ENCODE measurements around the gene SINHCAF. TPM values are rescaled to one million over a fixed set of nuclear protein-coding genes. Genes with fewer than 3 reads are reported as not detected.

SINHCAF gene
- total and polyA plus RNA-seq, 8 donors = 9.0 to 43.1 (median 21.2) TPM

DNA sequence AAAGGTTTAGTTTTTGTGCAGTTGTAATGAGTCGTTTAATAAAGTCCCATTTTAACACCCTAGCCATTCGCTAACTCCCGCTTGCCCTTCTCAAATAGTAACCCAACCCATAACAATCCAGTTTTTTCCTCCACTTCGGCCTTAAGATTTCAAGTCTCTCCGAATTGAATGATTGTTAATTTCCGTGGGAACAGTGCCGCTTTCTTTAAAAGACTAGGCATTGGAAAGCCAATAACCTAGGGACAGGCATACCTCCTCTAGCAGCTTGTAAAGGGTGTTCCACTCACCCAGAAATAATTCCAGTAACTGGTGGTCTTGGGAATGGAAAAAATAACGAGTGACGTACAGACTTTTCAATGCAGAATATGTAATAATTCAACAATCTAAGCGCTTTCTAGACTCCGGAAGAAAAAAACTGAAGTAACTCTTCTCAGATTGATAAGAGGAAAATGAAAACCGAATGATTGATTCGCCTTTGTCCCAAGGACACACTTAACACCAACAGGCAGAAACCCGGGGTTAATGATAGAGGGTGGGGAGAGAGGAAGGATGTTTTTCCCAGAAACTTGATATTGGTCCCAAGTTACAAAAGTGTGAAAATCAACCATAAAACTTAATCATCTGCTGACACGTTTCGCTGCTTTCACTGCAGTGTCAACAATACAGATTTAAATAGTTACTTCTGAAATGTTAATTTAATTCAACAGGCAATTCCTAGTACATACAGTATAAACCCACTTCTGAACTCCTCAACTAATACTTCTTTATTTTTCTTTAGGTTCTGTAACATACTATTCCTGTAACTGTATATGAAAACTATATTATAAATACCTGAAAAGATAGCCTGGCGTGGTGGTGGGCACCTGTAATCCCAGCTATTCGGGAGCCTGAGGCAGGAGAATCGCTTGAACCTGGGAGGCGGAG, 1.0 kb upstream of the SINHCAF start:
- ATAC-seq = no peak
- WGBS, 2 donors = 19% methylated on average over 20 of the region's 20 CpGs
- peak overlapping the region in 3 of 4 donors; percentile 68 to 87 (median 79) for H3K4me3 ChIP-seq

DNA sequence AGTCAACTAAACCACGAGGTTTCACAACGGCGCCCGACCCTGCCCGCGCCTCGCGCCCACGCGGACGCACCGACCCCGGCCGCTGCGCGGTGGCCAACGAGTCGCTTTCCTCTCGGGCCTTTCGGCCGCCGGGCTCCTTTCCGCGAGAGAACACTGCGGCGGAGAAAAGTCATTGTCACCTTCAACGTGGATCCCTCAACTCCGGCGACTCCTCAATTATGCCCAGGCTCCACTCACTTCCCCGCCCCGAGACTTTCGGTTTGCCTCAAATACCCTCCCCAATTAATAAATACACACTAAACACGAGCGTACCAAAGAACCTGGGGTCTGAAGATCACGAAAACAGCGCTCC, 450 bp downstream of the SINHCAF start:
- DNase-seq (peak in 5 of 6 donors; percentile 17 to 74 (median 43)), FAIRE-seq (no peak), ATAC-seq (peak; percentile 4 to 19 (median 11))
- H3K4me1 ChIP-seq = peaks cover 0 to 24% (median 20%) of the 10 kb centered on the region in 3 donors
- TF ChIP-seq, protein P1, sequence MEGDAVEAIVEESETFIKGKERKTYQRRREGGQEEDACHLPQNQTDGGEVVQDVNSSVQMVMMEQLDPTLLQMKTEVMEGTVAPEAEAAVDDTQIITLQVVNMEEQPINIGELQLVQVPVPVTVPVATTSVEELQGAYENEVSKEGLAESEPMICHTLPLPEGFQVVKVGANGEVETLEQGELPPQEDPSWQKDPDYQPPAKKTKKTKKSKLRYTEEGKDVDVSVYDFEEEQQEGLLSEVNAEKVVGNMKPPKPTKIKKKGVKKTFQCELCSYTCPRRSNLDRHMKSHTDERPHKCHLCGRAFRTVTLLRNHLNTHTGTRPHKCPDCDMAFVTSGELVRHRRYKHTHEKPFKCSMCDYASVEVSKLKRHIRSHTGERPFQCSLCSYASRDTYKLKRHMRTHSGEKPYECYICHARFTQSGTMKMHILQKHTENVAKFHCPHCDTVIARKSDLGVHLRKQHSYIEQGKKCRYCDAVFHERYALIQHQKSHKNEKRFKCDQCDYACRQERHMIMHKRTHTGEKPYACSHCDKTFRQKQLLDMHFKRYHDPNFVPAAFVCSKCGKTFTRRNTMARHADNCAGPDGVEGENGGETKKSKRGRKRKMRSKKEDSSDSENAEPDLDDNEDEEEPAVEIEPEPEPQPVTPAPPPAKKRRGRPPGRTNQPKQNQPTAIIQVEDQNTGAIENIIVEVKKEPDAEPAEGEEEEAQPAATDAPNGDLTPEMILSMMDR (IDR thresholded peaks at IDR 0.05) = no peak
- WGBS, 2 donors = 1% methylated on average over 36 of the region's 36 CpGs
- intact Hi-C loops (cut with DNase I) = no loop called here
- no peaks in the 10 kb centered on the region for H3K36me3 ChIP-seq
- H3K27me3 ChIP-seq = no peaks in the 10 kb centered on the region
- peak overlapping the region; percentile 68 to 87 (median 78) for H3K4me3 ChIP-seq
- H3K27ac ChIP-seq = peak overlapping the region; percentile 84 to 98 (median 96)
- no peaks in the 10 kb centered on the region for H3K9me3 ChIP-seq

More for the DNA sequence above, 1.0 kb upstream of the SINHCAF start:
- H3K27me3 ChIP-seq = no peaks in the 10 kb centered on the region
- intact Hi-C loops (cut with DNase I) = no loop called here
- H3K27ac ChIP-seq = peak overlapping the region; percentile 77 to 98 (median 90)
- H3K9me3 ChIP-seq = no peaks in the 10 kb centered on the region
- TF ChIP-seq, protein P1 (IDR thresholded peaks at IDR 0.05) = no peak
- no peaks in the 10 kb centered on the region for H3K36me3 ChIP-seq
- H3K4me1 ChIP-seq = peaks cover 0 to 13% (median 11%) of the 10 kb centered on the region in 3 donors
- FAIRE-seq (no peak), DNase-seq (no peak)

DNA sequence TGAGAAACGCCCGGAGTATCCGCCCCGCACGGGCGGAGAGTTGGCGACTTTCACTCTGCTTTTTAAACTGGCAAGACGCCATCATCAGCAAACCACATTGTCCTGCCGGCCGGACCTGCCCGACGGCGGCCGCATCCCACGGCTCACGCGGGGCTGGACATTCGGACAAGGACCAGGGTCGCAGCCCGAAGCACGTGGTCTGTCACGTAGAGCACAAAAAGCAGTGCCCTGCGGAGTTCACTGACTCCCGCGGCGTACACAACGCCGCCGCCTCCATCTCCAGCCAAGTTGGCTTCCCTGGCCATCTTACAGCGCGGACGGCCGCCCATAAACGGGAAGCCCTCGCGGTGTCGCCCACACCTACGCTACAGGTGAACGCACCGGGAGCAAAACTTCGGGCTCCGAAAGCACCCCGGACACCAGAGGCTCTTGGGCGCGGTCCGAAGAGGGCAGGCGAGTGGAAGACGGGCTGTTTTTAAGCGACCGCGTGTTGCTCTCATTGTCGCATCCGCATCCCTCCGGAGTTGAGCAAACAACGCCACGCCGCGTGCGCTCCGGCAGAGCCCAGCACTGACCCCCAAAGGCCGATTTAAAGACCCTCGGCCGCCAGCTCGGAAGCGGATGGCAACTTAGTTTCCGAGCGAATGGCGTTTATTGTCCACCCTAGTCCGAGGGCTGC, 966 bp downstream of the SINHCAF start:
- H3K4me3 ChIP-seq = peak overlapping the region; percentile 68 to 87 (median 78)
- TF ChIP-seq, protein P1 (IDR thresholded peaks at IDR 0.05) = no peak
- H3K27ac ChIP-seq = peak overlapping the region; percentile 84 to 98 (median 96)
- no peaks in the 10 kb centered on the region for H3K27me3 ChIP-seq
- peaks cover 0 to 28% (median 22%) of the 10 kb centered on the region in 3 donors for H3K4me1 ChIP-seq
- no peaks in the 10 kb centered on the region for H3K9me3 ChIP-seq
- intact Hi-C loops (cut with DNase I) = no loop called here
- no peaks in the 10 kb centered on the region for H3K36me3 ChIP-seq
- WGBS, 2 donors = 0% methylated on average over 69 of the region's 69 CpGs
- no peak for FAIRE-seq
- ATAC-seq = peak; percentile 30 to 52 (median 46)
- peak; percentile 44 to 84 (median 62) for DNase-seq

DNA sequence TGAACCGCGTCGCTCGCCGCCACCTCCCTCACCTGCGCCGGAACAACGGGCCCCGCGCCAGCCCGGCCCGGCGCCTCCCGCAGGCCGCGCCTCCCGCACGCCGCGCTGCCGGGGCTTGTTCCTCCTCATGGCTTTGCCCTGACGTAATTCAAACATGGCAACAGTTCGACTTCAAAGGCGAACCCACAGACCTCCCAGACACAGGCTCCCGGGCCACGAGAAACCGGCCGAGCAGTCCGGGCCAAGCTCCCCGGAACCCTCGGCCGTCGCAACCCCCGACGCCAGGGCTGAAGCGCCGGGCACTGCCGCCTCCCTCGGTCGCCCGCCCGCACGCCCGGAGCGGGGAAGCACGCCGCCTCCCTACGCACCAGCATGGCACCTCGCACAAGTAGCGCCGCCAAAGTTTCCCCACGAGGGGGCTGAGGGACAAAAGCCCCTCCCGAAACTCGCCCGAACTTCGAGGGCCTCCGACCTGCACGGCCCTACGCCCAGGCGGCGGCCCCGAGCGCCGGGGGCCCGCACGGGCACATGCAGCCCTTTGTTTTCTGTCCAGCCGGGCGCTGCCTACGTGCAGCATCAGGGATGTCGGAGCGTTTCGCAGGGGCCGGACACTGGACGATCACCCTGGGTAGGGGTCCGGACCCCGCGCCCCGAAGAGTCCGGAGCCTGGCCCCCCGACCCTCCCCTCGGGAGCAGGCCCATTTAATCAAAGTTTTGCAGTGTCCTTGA, 1.7 kb downstream of the SINHCAF start:
- H3K36me3 ChIP-seq = no peaks in the 10 kb centered on the region
- no peaks in the 10 kb centered on the region for H3K9me3 ChIP-seq
- H3K27ac ChIP-seq = peak overlapping the region; percentile 84 to 98 (median 96)
- TF ChIP-seq, protein P1 (IDR thresholded peaks at IDR 0.05) = no peak
- DNase-seq (peak; percentile 78 to 91 (median 84)), ATAC-seq (peak; percentile 43 to 73 (median 64)), FAIRE-seq (no peak)
- H3K4me1 ChIP-seq = peaks cover 0 to 28% (median 22%) of the 10 kb centered on the region in 3 donors
- no peaks in the 10 kb centered on the region for H3K27me3 ChIP-seq
- peak overlapping the region; percentile 68 to 87 (median 78) for H3K4me3 ChIP-seq
- intact Hi-C loops (cut with DNase I) = no loop called here
- 0% methylated on average over 74 to 81 of the region's 81 CpGs for WGBS, 2 donors
